CD4-positive, alpha-beta T cell treated with Interleukin-2 at 100 ng/mL for 4 hours (primary cell): ENCODE data around the gene STAP2.
"Not testable (repeated sequence)": the region's sequence is repeated elsewhere in the genome, so short reads cannot be mapped to it uniquely, and the experiment has no call there.

ENCODE experiments used
- DNase-seq: peaks from one replicate; pipeline ENCODE4 v3.0.0-alpha.2; 2020; ENCODE audit warnings: low spot score

STAP2 gene

DNA sequence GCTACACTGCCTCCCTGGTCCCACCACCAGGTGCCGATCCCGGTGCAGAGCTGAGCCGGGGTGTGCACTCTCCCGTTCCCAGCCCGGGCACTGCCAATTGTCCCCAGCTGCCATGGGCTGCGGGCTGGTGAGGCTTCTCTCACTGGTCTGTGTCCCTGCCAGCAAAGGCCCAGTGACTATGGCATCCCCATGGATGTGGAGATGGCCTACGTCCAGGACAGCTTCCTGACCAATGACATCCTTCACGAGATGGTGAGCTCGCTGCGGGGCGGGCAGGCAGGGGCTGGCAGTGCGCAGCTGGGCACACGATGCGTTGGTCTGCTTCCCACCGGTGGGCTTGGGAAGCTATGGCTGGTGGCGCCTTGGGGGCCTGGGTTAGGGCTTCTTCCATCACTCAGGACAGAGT lies 19.3 kb upstream of the STAP2 start:
- no peak for DNase-seq

DNA sequence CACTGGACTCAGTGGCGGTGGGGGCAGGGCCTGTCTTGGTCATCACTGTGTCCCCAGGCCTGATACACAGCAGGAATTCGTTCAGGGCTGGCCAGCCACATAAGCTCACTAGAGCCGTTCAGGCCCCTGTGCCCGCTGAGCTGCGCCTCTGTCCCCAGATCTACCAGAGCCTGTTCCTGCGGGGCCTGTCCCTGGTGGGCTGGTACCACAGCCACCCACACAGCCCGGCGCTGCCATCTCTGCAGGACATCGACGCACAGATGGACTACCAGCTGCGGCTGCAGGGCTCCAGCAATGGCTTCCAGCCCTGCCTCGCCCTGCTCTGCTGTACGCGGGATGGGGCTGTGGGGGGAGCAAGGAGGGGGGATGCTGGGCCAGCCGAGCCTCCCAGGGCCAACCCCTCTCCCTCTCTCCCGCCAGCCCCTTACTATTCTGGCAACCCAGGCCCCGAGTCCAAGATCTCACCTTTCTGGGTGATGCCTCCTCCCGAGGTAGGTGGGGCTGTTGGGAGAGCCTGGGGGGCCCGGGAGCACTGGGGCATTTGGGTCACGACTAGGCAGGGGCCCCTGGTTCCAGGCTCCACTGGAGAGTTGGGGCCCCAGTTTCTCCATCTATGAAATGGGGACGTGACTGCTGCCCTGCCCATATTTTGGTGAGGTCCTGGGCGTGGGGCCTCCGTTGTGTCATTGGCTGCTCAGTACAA lies 18.6 kb upstream of the STAP2 start:
- DNase-seq = no peak

DNA sequence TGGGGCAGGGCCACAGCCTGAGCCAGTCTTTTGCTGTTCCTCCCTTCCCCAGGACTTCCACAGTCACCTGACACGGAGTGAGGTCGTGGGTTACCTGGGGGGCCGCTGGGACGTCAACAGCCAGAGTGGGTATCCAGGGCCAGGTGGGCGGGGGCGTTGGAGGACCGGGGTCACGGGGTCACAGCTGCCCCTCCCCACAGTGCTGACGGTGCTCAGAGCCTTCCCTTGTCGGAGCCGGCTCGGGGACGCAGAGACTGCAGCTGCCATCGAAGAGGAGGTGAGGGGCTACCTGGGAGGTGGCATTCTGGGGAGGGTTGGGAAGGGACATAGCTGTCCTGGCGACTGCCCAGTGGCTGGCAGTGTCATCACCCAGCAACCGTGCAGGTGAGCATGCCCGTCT lies 16.3 kb upstream of the STAP2 start:
- DNase-seq = no peak

DNA sequence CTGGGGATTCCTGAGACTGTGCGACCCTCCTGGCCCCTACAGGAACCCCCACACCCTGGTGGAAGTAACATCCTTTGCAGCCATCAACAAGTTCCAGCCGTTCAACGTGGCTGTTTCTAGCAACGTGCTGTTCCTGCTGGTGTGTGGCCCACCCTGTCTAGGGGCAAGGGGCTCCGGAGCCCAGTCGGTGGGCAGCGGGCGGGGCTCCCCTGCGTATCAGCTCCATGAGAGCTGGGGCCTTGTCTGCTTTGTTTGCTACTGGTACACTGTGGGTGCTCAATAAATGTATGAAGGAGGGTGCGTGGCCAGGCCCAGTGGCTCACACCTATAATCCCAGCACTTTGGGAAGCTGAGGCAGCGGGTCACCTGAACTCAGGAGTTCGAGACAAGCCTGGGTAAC lies 15.7 kb upstream of the STAP2 start:
- DNase-seq = no peak

DNA sequence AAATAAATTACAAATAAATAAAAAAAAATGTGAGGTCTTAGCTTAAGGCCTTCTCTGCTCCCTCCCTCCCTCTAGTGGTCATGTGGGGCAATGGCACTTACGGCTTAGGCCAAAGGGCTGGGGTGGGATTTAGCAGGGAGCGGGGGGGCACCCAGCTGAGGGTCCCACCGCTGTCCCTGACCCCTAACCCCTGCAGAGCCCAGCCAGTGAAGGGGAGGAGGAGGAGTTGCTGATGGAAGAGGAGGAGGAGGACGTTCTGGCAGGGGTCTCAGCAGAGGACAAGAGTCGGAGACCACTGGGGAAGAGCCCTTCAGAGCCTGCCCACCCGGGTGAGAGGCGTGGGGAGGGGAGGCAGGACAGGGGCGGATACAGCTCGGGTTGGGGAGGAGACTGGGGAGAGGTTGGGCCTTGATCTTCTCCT lies 14.1 kb upstream of the STAP2 start:
- peak; percentile 69 for DNase-seq

DNA sequence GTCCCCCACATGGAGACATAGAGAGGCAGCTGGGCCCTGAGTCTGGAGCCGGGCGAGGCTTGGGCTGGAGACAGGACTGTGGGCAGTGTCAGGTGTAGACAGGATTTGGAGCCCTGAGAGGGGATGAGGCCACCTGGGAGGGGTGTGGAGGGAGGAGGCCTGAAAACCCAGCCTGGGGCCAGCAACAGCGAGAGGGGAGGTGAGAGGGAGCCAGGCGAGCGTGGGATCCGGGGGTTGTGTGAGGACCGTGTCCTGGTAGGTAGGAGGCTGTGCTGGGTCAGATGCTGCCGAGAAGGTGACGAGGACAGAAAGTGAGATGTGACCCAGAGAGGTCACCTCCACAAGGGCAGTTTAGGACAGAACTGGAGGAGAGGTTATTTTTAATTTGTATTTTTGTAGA lies 12.1 kb upstream of the STAP2 start:
- DNase-seq = no peak

DNA sequence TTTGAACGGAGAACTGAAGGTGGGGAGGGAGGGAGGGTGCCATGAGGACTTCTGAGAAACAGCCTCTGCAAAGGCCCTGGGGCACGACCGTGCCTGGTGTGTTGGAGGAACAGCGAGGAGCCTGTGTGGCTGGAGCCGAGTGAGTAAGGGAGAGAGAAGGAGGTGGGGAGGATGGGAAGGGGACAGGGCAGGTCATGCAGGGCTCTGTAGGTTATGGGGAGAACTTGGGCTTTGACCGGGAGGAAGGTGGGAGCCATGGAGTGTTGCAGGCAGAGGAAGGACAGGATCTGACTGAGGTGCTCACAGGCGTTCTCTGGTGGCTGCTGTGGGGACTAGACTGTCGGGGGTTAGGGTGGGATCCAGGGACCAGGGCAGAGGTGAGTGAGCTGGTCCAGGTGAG lies 11.5 kb upstream of the STAP2 start:
- no peak for DNase-seq

DNA sequence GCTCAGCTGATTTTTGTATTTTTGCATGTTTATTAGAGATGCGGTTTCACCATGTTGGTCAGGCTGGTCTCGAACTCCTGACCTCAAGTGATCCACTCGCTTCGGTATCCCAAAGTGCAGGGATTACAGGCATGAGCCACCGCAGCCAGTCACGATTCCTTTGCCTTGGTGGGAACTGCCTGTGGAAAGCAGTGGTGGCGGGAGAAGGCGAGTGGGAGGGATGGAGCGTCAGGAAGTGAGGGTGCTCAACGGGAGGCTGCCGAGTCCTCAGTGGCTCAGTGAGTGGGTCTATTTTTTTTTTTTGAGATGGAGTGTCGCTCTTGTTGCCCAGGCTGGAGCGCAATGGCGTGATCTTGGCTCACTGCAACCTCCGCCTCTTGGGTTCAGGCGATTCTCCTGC lies 10.6 kb upstream of the STAP2 start:
- not testable (repeated sequence) for DNase-seq

DNA sequence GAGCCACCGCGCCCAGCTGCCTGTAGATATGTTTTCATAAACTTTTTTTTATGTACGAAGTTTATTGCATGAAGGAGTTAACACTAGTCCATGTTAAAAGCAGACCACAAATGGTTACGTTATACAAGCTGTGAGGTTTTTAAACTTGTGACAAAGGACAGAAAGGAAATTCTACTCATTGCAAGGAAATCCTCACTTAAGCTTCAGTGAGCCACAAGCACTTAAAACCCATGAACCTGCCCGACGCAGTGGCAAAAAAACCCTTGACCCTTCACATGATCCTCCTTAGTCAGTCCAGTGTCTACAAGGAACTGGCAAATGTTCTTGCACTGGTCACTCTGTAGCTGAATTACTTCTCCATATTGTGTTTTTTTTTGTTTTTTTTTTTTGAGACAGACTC lies 8.9 kb upstream of the STAP2 start:
- DNase-seq = no peak

DNA sequence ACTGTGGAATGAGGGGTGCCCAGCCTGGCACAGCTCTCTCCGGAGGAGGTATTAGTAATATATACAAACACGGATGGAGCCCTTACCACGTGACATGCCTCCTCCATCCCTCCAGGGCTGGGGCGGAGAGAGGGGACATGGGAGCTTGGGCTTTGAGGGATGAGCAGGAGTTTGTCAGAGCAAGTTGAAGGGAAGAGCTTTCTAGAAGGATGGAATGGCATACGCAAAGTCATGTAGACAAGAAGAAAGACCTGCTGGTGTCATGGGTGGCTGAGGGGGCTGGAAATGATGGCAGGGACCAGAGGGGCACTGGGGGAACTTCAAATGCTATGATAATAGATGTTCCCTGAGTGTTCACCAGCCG lies 7.4 kb upstream of the STAP2 start:
- DNase-seq = no peak

DNA sequence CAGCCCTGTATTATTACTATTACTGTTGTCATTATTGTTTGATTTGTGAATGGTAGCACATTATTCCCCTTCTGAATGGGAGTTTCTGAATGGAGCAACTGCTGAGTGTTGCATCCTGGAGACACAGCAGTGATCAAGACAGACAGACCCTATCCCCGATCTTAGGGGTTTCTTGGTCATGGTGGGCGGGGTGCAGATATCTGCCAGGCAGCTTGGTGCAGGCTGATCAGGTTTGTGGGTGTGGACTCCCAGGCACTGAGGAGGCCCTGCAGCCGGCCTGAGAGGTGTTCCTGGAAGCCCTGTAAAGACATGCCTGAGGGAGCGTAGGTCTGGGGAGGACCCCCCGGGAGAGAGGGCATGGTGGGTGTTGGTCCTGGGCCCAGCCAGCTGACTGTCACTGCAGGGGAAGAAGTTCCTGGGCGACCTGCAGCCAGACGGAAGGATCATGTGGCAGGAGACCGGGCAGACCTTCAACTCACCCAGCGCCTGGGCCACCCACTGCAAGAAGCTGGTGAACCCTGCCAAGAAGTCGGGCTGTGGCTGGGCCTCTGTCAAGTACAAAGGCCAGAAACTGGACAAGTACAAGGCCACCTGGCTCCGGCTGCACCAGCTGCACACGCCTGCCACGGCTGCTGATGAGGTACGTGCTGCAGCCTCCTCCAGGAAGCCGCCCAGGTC lies 6.9 kb upstream of the STAP2 start:
- DNase-seq = no peak

DNA sequence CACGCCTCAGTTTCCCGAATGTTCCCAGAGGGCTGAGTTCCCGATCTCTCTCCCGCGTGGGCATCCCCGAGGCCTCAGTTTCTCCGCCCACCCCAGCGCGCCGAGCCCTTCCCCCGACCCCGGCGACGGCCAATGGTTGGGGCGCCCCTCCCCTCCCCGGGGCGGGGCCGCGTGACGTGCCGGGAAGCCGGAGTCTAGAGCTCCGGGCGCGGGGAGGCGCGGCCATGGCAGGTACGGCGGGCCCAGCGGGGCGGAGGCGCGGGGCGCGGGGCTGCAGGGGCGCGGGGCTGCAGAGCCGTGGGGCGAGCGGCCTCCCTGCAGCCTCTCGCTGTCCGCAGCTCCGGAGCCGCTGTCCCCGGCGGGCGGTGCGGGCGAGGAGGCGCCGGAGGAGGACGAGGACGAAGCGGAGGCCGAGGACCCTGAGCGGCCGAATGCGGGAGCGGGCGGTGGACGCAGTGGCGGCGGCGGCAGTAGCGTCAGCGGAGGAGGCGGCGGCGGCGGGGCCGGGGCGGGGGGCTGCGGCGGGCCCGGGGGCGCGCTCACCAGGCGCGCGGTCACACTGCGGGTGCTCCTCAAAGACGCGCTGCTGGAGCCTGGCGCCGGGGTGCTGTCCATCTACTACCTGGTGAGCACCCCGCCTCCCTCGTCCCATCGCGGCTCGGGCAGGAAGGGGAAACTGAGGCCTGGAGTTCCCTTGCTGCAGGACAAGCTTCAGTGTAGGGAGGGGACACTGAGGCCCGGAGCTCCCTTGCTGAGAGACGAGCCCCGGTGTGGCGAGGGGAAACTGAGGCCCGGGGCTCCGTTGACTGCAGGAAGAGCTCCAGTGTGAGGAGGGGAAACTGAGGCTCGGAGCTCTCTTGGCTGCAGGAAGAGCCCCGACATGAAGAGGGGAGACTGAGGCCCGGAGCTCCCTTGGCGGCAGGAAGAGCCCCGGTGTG lies 5.0 kb upstream of the STAP2 start, which contains the start of gene MPND:
MPND (plus strand) TSS at position 193 of the 938 bp plus-strand sequence; CDS start at position 225, 32 bp downstream.
- DNase-seq = peak; percentile 88

DNA sequence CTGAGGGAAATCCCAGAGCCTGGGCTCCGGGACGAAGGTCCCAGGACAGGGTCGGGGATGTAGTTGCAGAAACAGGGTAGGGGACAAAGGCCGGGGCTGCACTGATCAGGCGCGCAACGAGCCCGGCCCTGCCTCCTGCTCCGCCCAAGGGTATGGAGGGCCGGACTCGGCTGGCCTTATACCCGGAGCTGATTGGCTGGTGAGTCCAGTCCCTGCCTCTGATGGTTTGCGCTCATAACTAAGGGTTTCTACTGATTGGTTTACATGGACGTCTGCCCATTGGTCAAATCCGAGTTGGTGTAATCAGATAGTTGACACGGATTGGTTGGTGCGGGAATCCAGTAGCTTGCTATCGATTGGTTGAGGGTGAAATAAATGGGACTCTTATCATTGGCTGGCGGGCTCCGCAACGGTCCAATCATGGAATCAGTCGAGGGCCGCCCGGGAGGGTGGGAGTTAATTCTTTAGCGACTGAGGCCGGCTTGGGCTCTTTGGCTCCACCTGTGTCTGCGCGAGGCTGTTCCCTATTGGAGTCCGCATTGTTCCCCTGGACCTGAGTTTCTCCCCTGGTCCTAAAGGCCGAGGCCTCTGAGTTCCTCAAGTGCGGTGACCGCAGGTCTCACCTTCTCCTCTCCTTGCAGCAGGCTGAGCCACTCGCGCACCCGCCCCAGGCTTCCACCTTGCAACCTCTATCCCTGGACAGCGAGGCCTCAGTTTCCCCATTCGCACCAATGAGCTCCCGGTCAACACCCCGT lies 4.2 kb upstream of the STAP2 start:
- DNase-seq = peak; percentile 98

DNA sequence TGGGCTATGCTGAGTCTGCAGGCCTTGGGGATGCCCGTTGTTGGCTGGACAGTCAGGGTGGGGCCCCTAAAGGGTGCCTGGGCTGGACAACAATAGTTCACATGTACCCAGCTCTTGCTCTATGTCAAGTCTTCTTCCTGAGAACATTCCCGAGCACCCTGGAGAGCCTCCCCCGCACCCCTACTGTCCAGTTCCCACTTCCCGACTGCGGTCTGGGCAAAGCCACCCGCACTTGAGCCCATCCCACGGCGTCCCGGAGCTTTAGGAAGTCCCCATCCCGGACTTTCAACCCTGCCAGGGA lies 3.6 kb upstream of the STAP2 start:
- DNase-seq = no peak

DNA sequence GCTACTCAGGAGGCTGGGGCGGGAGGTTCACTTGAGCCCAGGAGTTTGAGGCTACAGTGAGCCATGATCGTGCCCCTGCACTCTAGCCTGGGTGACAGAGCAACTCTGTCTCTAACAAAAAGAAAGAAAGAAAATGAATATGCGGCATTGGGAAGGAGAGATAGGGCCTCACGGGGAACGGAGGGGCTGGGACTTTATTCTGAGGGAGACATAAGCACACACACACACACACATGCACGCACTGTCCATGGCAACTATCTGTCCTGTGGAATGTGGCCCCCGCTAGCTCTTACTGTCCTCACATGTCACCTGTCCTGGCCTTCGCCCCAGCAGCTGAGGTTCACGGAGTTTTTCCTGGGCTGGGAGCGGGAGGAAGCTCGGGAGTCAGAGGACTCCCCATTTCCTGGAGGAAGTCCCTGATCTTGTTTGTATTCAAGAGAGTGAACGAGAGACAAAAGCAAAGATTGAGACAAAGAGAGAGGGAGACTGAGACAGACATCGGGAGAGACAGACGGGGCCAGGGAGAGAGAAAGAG lies 654 bp downstream of the STAP2 start:
- DNase-seq = no peak

DNA sequence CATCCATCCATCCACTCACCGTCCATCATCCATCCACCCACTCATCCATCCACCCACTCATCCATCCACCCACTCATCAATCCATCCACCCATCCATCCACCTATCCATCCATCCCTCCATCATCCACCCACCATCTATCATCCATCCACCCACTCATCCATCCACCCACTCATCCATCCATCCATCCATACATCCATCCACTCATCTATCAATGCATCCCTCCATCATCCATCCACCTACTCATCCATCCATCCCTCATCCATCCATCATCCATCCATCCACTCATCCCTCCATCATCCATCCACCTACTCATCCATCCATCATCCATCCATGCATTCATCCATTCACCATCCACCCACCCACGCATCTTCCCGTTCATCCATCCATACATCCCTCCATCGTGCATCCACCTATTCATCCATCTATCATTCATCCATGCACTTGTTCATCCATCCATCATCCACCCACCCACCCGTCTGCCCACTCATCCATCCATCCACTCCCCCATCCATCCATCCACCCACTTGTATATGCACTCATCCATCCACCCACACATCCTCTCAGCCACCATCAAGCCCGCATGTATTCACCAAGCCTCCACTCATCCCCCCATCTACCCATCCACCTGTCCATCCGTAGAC lies 3.6 kb downstream of the STAP2 start:
- DNase-seq = no peak

DNA sequence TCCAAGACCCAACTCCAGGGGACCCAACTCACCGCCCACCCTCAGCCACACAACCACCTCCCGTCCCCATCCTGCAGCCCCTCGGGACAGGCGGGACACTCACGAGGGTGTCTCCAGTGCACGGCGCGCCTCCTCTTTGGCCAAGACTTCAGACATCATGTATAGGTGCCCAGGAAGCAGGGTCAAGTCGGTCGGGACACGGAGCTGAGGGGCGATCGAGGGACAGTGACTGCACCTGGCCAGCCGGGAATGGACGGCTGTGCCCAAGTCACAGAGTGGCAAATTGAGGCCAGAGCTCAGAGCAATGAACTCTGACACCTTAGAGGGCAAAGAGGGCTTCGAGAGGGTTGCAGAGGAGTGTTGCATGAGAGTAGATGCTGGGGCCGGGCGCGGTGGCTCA lies 8.8 kb downstream of the STAP2 start:
- DNase-seq = no peak

DNA sequence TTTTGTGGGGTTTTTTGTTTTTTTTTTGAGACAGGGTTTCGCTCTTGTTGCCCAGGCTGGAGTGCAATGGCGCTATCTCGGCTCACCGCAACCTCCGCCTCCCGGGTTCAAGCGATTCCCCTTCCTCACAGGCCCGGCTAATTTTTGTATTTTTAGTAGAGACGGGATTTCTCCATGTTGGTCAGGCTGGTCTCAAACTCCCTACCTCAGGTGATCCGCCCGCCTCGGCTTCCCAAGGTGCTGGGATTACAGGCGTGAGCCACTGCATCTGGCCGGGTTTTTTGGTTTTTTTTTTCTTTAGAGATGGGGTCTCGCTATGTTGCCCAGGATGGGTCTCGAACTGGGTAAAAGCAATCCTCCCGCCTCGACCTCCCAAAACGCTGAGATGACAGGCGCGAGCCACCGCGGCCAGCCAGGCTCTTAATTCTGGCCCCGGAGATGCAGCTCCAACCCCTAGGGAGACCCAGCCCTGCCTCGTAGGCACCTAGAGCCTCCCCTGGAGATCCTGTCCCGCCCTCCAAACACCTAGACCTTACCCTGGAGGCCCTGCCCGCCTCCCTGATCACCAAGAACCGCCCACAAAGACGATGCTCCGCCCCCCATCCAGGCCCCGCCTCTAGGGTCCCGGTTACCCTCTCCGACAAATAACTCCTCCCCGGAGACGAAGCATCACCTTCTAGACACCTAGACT lies 9.5 kb downstream of the STAP2 start:
- DNase-seq = not testable (repeated sequence)

DNA sequence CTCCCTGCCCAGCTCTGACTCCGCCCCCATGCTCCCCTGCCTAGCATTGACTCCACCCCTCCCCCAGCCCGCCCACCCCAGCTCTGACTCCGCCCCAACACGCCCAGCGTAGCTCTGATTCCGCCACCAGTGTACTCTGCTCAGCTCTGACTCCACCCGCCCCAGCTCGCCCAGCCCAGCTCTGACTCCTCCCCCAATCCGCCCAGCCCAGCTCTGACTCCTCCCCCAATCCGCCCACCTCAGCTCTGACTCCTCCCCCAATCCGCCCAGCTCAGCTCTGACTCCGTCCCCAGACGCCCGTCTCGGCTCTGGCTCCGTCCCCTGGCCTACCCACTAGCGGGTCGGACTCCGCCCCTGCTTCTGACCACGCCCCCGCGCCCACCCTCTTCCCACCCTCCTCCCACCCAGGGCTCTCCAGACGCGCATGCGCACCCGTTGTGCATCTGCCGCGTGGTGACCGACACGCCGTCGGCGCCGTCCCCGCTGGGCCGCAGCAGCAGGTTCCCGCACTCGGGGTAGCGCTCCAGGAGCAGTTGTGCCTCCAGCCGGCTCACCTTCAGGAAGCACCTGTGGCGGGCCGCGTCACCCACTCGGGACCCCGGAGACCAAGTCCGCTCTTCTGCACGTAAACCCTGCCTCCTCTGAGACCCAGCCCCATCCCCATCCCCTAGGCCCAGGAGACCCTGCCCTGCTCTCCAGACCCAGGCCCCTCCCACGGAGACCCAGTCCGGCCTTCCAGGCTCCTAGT lies 10.2 kb downstream of the STAP2 start:
- DNase-seq = peak; percentile 96

DNA sequence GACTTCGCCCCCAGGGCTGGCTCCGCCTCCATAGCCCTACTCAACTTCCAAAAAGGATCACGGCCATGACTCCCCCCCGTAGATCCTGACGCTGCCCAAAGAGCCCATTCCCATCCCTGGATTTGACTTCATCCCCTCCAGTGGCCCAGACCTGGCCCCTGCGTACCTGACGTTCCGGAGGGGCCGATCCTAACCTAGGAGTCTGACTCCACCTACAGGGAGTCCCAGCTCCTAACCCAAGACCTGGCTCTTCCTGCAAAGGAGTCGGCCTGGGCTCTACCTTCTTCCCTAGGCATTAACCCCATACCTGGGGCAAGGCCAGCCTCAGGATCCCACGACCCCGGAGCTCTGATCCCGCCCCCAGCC lies 10.8 kb downstream of the STAP2 start:
- no peak for DNase-seq
